Measurements from ENCODE around the gene ITPK1.
"Not testable (repeated sequence)": the region's sequence is repeated elsewhere in the genome, so short reads cannot be mapped to it uniquely, and the experiment has no call there.

The ITPK1 gene

GRCh38 chr14:93084866-93085857, 30.6 kb downstream of the ITPK1 start:
- DNase-seq = no peak

GRCh38 chr14:93084402-93084801, 31.3 kb downstream of the ITPK1 start:
- DNase-seq = no peak

DNA sequence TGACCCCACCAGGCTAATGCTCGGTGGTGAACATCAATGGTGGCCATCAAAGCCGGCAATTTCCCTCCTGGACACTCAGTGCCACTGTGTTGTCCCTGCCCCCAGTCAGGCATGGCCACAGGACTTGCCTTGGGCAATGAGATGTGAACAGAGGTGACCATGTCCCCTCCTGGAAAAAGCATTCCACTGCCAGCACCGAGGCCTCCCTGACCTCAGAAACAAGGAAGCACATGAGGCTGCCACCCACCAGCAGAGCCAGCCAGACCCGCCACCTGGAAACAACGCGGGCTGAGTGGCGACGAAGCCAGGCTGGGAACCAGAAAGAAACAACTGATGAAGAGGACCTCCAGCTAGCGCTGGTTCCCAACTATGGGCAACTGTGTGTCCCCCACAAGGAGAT, 31.8 kb downstream of the ITPK1 start:
- DNase-seq = no peak

GRCh38 chr14:93082576-93083001, 33.1 kb downstream of the ITPK1 start:
- peak in 1 of 56 donors; percentile 21 for DNase-seq

DNA sequence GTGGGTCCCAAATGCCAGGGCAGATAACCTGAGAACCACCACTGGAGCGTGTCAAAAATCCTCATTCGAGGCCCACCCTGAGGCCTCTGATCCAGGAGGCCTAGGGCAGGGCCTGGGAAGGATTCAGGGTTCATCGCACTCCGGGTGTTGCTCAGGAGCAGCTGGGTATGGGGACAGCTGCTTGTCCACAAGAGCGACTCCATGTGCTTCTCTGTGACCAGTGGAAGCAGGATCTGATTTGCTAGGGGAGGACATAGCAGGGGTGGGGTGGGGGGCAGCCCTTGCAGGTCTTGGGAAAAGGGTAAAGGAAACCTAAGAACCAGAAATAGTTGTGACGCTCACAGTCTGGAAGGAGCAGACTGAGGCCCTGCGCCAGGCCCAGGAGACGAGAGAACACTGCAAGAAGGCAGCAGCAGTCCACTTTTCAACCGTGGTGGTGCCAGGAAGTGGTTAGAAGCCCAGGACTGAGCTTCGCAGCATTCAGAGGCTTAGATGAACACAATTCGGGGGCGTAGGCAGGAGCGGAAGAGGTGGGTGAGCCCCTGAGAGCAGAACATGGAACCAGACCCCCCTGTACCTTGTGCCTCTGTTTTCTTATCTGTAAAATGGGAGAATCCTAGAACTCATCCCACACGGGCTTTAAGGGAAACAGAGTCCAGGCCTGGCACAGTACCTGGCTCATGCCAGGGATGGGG, 33.7 kb downstream of the ITPK1 start:
- peak in 4 of 56 donors; percentile 23 to 51 (median 24) for DNase-seq

GRCh38 chr14:93079865-93080403, 35.8 kb downstream of the ITPK1 start:
- DNase-seq = no peak

DNA sequence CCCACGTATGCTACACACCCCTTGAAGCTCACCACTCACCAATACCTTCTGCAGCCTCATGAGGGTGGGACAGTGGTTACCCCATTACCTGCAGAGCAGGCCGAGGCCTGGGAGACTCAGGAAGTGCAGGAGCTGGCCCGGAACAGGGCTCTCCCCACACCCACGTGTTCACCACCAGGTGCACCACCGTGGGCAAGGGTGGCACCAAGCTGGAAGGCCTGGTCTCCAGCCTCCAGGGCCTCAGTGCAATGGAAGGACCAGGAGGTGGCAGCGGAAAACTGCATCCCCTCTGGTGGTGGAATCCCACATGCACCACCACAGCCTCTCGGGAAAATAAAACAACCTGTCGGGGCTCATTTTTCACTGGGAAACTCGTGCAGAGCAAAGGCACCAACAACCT, 36.4 kb downstream of the ITPK1 start:
- no peak for DNase-seq

DNA sequence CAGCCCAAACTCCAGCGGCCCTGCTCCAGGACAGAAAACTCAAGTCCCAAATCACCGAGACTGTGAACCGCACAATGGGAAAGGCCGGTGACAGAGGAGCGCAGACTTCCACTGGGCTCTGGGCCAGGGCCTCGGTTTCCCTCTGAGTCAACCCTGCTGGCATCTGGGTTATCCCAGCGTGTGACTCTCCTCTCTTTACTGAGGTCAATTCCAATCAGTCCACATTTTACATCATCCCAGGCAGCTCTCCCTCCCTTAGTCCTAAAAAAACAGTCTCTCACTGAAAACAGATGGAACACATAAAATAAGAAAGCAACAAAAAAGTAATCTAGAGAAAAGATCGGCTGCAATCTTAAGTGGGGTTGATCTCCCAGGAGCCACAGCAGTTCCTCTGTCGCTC, 36.9 kb downstream of the ITPK1 start:
- no peak for DNase-seq

DNA sequence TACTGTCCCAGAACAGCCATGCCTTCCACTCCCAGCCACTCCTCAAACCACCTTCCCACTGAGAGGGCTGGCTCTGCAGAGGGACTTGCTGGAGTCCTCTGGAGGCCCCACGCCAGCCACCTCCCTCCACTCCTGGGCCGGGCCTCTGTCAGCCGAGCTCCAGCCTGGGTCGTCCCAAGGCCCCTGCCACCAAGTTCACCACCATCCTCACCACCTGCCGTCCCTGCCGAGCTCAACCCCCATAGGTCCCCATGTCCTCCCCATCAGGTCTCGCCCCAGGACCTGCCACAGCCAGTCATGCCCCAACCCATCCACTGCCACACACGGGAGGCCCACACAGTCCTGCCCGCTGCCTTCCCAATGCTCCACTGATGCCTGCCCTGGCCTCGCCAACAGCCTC, 39.0 kb downstream of the ITPK1 start:
- DNase-seq = no peak

GRCh38 chr14:93075891-93076290, 39.8 kb downstream of the ITPK1 start:
- no peak for DNase-seq

DNA sequence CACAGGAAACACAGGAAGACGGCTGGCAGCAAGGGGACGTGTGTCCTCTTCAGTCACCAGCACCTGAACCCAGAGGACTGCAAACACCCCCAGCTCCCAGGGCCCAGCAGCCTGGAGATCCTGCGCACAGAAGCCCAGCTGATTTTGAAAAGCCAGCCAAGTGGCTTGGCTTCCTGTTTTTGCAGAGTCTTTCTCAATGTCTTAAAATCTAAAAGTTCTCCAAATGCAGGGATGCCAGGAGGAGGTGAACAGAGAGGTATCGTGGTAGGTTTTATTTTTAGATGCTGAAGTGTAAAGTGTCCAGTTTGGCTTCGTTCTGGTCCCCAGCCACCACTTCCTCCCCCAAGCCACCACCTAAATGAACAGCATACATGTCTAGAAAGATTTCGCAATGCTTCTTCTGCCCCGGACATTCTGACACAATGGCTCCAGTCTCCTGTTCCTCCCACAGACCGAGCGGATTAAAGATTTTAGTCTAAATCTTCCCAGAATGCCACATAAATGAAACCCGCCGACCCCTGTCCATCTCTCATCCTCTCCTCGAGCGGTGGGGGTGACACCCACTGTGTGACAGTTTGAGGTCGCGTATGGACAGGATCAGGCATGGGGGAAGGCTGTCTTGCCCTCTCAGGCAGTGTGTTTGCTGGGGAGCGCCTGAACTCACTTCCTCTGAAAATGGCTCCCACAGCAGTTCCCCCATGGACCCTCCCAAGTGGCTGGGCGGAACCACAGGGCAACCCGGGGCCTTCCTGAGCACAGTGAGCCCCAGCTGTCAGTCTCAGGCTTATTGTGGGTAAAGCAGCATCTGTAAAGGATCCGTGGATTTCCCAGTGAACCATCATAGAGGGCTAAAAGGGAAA, 41.6 kb downstream of the ITPK1 start:
- DNase-seq = peak in 4 of 56 donors; percentile 23 to 50 (median 29)

GRCh38 chr14:93073358-93073707, 42.4 kb downstream of the ITPK1 start:
- DNase-seq = no peak

DNA sequence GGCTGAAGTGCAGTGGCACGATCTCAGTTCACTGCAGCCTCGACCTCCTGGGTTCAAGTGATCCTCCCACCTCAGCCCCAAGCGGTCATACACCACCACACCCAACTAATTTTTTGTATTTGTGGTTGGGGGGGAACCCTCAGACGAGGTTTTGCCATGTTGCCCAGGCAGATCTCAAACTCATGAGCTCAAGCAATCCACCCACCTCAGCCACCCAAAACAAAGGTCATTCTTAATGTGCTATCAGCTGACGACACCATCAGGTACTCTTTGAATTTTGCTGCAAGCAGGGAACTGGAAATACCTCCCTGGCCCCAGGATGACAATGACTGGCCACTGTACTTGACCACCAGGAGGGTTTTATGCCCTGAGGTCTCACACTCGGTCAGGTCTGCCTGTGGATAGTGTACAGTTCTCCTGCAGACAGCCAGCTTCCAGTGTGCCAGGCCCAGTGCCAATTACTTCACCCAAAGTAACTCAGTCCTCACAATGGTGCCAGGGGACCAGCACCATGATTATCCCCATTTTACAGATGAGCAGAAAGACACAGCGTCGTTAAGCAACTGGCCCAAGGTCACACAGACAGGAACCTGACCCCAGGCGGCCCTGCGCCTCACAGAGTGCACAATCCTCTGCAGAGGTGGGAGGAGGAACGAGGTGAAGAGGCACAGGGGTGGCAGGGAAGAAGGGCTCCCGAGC, 42.9 kb downstream of the ITPK1 start:
- no peak for DNase-seq

GRCh38 chr14:93068711-93069110, 47.0 kb downstream of the ITPK1 start:
- peak in 1 of 56 donors; percentile 27 for DNase-seq

DNA sequence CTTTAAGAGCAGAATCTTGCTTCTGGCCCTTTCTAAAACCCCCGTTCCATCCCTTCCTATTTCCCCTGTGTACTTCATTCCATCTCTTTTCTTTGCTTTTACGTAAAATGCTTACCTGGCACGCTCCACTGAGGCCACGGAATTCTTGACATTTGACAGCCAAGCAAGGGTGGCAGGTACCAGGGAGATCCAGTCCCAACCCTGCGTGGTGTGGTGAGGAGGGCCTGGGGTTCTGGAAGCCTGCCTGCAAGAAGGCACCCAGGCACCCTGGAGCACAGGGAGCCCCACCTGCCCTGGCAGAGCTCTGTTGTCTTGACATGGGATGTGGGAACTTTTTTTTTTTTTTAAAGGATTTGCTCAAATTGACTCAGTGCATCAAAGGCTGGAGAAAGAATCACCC, 48.6 kb downstream of the ITPK1 start:
- DNase-seq = no peak

DNA sequence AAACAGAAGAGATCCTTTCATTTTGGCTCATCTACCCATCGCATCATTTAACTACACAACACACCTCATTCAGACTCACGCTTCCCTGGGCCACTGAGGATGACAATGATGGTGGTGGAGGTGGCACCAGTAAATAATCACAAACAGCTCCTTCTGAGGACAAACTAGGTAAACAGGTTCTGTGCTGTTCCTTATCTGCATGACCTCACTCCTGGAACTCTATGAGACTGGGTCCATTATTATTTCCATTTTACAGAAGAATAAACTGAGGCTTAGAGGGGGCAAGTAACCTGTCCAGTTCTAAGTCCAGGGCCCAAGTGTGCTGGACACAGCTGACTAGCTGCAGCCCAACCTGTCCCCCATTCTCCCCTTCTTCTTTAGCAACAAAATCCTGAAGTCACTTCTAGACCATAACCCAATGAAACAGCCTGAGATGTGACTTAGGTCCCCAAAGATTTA, 50.4 kb downstream of the ITPK1 start:
- DNase-seq = no peak

DNA sequence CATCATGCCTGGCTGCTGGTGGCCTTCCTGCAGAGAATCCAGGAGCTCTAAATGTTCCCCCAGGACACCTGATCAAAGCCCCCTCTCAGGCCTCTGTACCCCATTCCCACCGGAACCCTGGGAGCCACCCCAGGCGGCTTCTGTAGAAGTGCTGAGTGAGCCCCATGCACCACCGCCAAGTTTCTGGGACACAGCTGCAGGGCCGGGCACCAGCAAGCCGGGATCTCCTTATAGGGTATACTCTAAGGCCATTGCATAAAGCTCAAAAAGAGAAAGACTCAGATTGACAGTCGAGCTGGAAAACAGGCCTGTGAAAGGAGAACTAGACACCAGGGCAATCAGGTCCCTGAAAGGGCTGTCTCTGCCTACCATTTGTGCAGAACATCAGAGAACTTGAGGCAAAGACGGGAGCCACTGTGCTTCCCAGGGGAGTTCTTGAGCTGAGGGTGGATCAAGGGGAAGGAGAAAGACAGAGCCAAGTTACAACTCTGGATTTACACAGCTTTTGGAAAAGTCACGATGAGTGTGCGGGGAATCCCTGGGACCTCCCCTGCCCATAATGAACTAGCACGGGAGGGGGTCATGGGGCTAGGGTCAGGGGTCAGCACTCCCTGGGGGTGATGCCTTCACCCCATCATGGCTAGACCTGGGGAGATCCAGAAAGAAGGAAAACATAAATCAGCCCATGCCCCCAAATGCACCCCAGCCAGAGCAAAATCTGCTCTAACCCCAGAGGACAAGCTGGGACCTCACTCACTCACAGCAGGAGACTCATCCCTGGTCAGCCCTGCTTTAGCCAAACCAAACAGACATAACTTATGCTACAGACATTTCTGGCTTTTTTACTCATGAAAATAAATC, 51.1 kb downstream of the ITPK1 start:
- DNase-seq = no peak

DNA sequence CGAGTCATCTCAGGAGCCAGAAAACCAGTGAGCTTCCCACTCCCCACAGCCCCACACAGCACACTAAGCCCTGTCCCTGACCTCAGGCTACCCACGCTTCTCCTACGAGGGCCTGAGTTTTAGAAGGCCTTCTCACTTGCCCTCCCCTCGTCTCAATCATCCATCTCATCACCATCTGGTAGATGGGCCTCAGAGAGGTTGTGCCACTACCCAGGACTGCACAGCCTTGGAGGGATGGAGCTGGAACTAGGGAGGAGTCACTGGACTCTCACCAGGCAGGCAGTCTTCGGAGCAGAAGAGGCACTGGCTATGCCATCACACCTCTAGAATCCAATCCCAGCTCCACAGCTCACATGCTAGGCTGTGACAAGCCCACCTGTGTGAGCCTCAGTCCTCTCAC, 52.3 kb downstream of the ITPK1 start:
- DNase-seq = no peak

- no peak for DNase-seq
These were observed 52.8 kb downstream of the ITPK1 start for GRCh38 chr14:93062890-93063289.

GRCh38 chr14:93062013-93062412, 53.7 kb downstream of the ITPK1 start:
- not testable (repeated sequence) for DNase-seq

Data from nucleus accumbens (tissue), 56 donors.